HCT116 (cell line): Measurements from ENCODE around the gene ABCA9. TPM values are rescaled to one million over a fixed set of nuclear protein-coding genes. Genes with fewer than 3 reads are reported as not detected.

Experiments
- ATAC-seq: fragments of 200-7000 bp; cut with Tn5 transposase; 2 replicates; pipeline ENCODE4 v1.9.1; 2020; ENCODE audit warnings: mild to moderate bottlenecking, moderate library complexity
- BruUV-seq: library from RNA; stranded (reverse); fragments of 400-500 nt; replicated peaks from 2 replicates; lab custom pipeline; 2021; lab: Mats Ljungman, UMichigan
- CTCF ChIA-PET: fragments of 300-600 bp; sonication (Branson Sonifier 250); formaldehyde crosslinking; loops from one replicate; lab custom pipeline; 2021; ENCODE audit warnings: antibody characterized with exemption; lab: Charles Lee
- POLR2A ChIA-PET: fragments of 300-600, 350-600 bp; sonication (Branson Sonifier 250); formaldehyde crosslinking; loops from one replicate; lab custom pipeline; 2021; ENCODE audit warnings: antibody characterized with exemption; lab: Charles Lee
- RAD21 ChIA-PET, 2 experiments: fragments of 300-600 bp; sonication (Branson Sonifier 250); formaldehyde crosslinking; loops; one replicate each; lab custom pipeline; 2023; ENCODE audit warnings: low total read pairs in 2 of 2; ENCODE audit not compliant: uncharacterized antibody in 2 of 2, unreplicated experiment in 2 of 2, low non-redundant PET in 1 of 2; lab: Charles Lee
- DNase-seq: peaks from one replicate; pipeline ENCODE4 v3.0.0-alpha.2; 2010; ENCODE audit warnings: low read depth, low spot score
- H2AFZ ChIP-seq: fragments of 200-600 bp; shearing (Covaris generic), sonication (generic); 2 replicates; pipeline ENCODE4 v1.6.1; 2017; ENCODE audit warnings: low read depth, mixed run types, mixed read lengths, antibody characterized with exemption, low read length; ENCODE audit not compliant: poor library complexity, severe bottlenecking
- H3K27ac ChIP-seq: 2 replicates; pipeline ENCODE4 v1.5.1; 2012; ENCODE audit warnings: low read depth, low read length
- H3K27me3 ChIP-seq: fragments of 200-600 bp; sonication (generic); 2 replicates; pipeline ENCODE4 v1.6.1; 2016; ENCODE audit warnings: mixed run types, low read length, mixed read lengths; ENCODE audit not compliant: insufficient read depth
- H3K36me3 ChIP-seq, 2 experiments: fragments of 200-500 bp in 1 of 2; fragments of 200-600 bp in 1 of 2; sonication (Bioruptor generic) in 1 of 2; sonication (generic) in 1 of 2; 2 replicates each; pipeline versions ENCODE4 v1.5.1 to v1.6.1; 2014 to 2016; ENCODE audit warnings: low read length in 2 of 2, inconsistent platforms in 1 of 2, mixed read lengths in 1 of 2, mixed run types in 1 of 2; ENCODE audit not compliant: insufficient read depth in 2 of 2, control insufficient read depth in 1 of 2
- H3K4me1 ChIP-seq, 2 experiments: fragments of 200-600 bp in 1 of 2; sonication (generic) in 1 of 2; 2 replicates each; pipeline versions ENCODE4 v1.5.1 to v1.6.1; 2012 to 2017; ENCODE audit warnings: low read length in 2 of 2, inconsistent platforms in 1 of 2, mild to moderate bottlenecking in 1 of 2, mixed read lengths in 1 of 2, mixed run types in 1 of 2, moderate library complexity in 1 of 2; ENCODE audit not compliant: insufficient read depth in 2 of 2, control insufficient read depth in 1 of 2
- H3K4me2 ChIP-seq: fragments of 200-600 bp; sonication (generic); 2 replicates; pipeline ENCODE4 v1.6.1; 2017; ENCODE audit warnings: mixed run types, low read length, mixed read lengths
- H3K4me3 ChIP-seq, 2 experiments: fragments of 200-600 bp in 1 of 2; sonication (generic) in 1 of 2; replicated peaks in 1 of 2; 2 replicates each; pipeline ENCODE4 v1.5.1; 2011 to 2016; ENCODE audit warnings: low read length in 2 of 2, control low read depth in 1 of 2, low read depth in 1 of 2, mild to moderate bottlenecking in 1 of 2, mixed read lengths in 1 of 2, mixed run types in 1 of 2
- H3K79me2 ChIP-seq: fragments of 200-600 bp; sonication (generic); 2 replicates; pipeline ENCODE4 v1.6.1; 2017; ENCODE audit warnings: mild to moderate bottlenecking, mixed run types, low read length, moderate library complexity, mixed read lengths; ENCODE audit not compliant: insufficient read depth
- H3K9ac ChIP-seq: fragments of 200-600 bp; sonication (generic); 2 replicates; pipeline ENCODE4 v1.6.1; 2016; ENCODE audit warnings: low read length, mixed read lengths
- H3K9me2 ChIP-seq: fragments of 200-600 bp; sonication (generic), shearing (Covaris generic); 2 replicates; pipeline ENCODE4 v1.6.1; 2017; ENCODE audit warnings: mixed run types, mild to moderate bottlenecking, moderate library complexity; ENCODE audit not compliant: insufficient read depth
- H3K9me3 ChIP-seq, 2 experiments: fragments of 200-500 bp in 1 of 2; fragments of 200-600 bp in 1 of 2; sonication (Bioruptor generic) in 1 of 2; sonication (generic) in 1 of 2; 2 replicates each; pipeline ENCODE4 v1.6.1; 2014 to 2017; ENCODE audit warnings: low read length in 2 of 2, mixed read lengths in 2 of 2, inconsistent platforms in 1 of 2, low read depth in 1 of 2, mild to moderate bottlenecking in 1 of 2, mixed run types in 1 of 2, moderate library complexity in 1 of 2; ENCODE audit not compliant: control insufficient read depth in 1 of 2, insufficient read depth in 1 of 2
- H4K20me1 ChIP-seq: fragments of 200-600 bp; sonication (generic), shearing (Covaris generic); 2 replicates; pipeline ENCODE4 v1.6.1; 2017; ENCODE audit warnings: mixed run types, mild to moderate bottlenecking, moderate library complexity; ENCODE audit not compliant: insufficient read depth
- EGR1 ChIP-seq: IDR thresholded peaks from 2 replicates; pipeline ENCODE4 v1.6.1; 2012; ENCODE audit warnings: low read depth
- ELF1 ChIP-seq: IDR thresholded peaks from 2 replicates; pipeline ENCODE4 v1.6.1; 2012; ENCODE audit warnings: low read depth, borderline replicate concordance
- FOSL1 ChIP-seq: IDR thresholded peaks from 2 replicates; pipeline ENCODE4 v1.6.1; 2012; ENCODE audit warnings: low read depth
- JUND ChIP-seq: IDR thresholded peaks from 2 replicates; pipeline ENCODE4 v1.6.1; 2012
- POLR2A ChIP-seq: IDR thresholded peaks from 2 replicates; pipeline ENCODE4 v1.7.0; 2011; ENCODE audit warnings: borderline replicate concordance; ENCODE audit not compliant: insufficient read depth, insufficient read length; ENCODE audit errors: extremely low read depth
- RAD21 ChIP-seq: IDR thresholded peaks from 2 replicates; pipeline ENCODE4 v1.6.1; 2012; ENCODE audit warnings: low read depth, mild to moderate bottlenecking
- SRF ChIP-seq: IDR thresholded peaks from 2 replicates; pipeline ENCODE4 v1.6.1; 2012; ENCODE audit warnings: low read depth
- ZFX ChIP-seq: fragments of 450-650 bp; IDR thresholded peaks from 2 replicates; pipeline ENCODE4 v1.6.1; 2017
- intact Hi-C: fragments of 100-400 bp; cut with micrococcal nuclease; formaldehyde crosslinking; loops from 2 replicates; pipeline ENCODE4 v1.10.0; 2022
- total RNA-seq: library from RNA; stranded (reverse); gene quantifications from one replicate; pipeline ENCODE4 v1.2.1, GENCODE V29; 2021; ENCODE audit not compliant: unreplicated experiment
- TF ChIP-seq, protein P1 (sequence below): IDR thresholded peaks from 2 replicates; pipeline ENCODE4 v1.6.1; 2012
- TF ChIP-seq, protein P2 (sequence below): IDR thresholded peaks from 2 replicates; pipeline ENCODE4 v1.6.1; 2012

Gene ABCA9
- total RNA-seq, 1 experiment from 2014 or later: not detected

DNA sequence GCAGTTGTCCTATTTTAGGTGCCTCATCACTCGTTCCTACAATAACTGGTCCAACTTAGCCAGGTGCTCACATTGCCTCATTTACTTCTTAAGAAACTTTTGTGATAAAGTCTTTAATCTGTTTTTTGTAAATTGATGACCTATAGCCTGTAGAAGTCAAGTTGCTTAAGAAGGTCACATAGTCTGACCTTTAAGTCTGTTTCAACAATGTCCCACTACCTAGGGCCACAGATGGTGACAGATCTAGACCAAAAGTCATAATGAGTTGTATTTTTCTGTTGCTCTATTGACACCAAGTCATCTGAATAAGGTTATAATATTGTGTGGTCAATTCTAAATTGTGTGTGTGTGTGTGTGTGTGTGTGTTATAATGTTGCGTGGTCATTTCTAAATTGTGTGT is 45.1 kb downstream of the ABCA9 start:
- H3K9ac ChIP-seq: no peak overlapping the region
- no peak overlapping the region for H3K4me2 ChIP-seq
- H2AFZ ChIP-seq: no peak overlapping the region
- no peaks in the 10 kb centered on the region for H3K4me1 ChIP-seq
- H3K36me3 ChIP-seq: no peaks in the 10 kb centered on the region
- H3K9me3 ChIP-seq: no peaks in the 10 kb centered on the region
- no peaks in the 10 kb centered on the region for H3K9me2 ChIP-seq
- ChIA-PET POLR2A (no interaction called here), CTCF (no interaction called here), RAD21 (no interaction called here)
- no peaks in the 10 kb centered on the region for H3K27me3 ChIP-seq
- intact Hi-C loops: no loop called here
- no peaks in the 10 kb centered on the region for H4K20me1 ChIP-seq
- no peak overlapping the region for H3K27ac ChIP-seq
- no peaks in the 10 kb centered on the region for H3K79me2 ChIP-seq
- no peak overlapping the region for H3K4me3 ChIP-seq
- DNase-seq (no peak), ATAC-seq (no peak)
- BruUV-seq: no TSS peak
- no peak for TF ChIP-seq ZFX
- TF ChIP-seq ELF1: no peak
- TF ChIP-seq, protein P1, sequence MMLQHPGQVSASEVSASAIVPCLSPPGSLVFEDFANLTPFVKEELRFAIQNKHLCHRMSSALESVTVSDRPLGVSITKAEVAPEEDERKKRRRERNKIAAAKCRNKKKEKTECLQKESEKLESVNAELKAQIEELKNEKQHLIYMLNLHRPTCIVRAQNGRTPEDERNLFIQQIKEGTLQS: no peak
- TF ChIP-seq POLR2A: no peak
- TF ChIP-seq, protein P2, sequence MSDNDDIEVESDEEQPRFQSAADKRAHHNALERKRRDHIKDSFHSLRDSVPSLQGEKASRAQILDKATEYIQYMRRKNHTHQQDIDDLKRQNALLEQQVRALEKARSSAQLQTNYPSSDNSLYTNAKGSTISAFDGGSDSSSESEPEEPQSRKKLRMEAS: no peak
- no peak for TF ChIP-seq SRF
- no peak for TF ChIP-seq FOSL1
- TF ChIP-seq RAD21: no peak
- TF ChIP-seq JUND: no peak

DNA sequence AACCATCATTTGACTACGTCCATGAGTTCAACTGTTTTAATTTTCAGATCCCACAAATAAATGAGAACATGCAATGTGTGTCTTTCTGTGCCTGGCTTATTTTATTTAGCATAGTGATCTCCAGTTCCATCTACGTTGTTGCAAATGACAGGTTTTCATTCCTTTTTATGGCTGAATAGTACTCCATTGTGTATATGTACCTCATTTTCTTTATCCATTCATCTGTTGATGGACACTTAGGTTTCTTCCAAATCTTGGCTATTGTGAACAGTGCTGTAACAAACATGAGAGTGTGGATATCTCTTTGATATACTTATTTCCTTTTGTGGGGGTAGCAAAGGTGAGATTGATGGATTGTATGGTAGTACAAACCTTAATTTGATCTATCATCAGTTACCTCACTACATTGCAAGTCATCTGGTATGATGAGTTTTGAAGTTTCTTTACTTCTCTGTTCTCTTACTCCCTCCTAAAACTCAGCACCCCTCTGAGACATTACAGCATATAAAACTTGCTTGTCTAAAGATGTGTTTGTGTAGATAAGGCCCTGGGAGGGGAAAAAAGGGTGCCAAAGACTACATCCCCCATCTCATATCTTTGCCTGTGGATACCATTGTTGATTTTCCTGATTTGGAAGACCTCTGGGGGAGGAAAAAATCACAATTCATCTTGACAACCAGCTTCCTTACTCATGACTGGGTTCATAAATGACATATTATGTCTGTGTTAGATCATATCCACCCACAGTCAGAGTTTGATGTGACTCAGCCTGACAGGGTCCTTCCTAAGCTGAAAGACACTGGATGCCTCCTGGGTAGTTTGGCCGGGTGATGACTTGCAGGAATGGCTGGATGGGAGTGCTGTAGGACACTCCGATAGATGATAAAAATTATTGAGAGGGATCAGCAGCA is 47.6 kb downstream of the ABCA9 start:
- ChIA-PET POLR2A (no interaction called here), RAD21 (no interaction called here)
- no peak for ATAC-seq
- no peaks in the 10 kb centered on the region for H3K27me3 ChIP-seq
- no peak for TF ChIP-seq EGR1
- TF ChIP-seq SRF: no peak
- no peak for TF ChIP-seq ELF1
- TF ChIP-seq RAD21: no peak
- TF ChIP-seq, all 23 proteins: peak for 0
- H3K4me1 ChIP-seq: no peaks in the 10 kb centered on the region
- no peak for DNase-seq
- no peaks in the 10 kb centered on the region for H4K20me1 ChIP-seq
- no TSS peak for BruUV-seq
- H3K36me3 ChIP-seq: no peaks in the 10 kb centered on the region
- no peak overlapping the region for H3K9ac ChIP-seq
- no peaks in the 10 kb centered on the region for H3K9me2 ChIP-seq
- no peak overlapping the region for H2AFZ ChIP-seq
- no peak overlapping the region for H3K4me3 ChIP-seq
- no peaks in the 10 kb centered on the region for H3K79me2 ChIP-seq
- intact Hi-C loops: no loop called here
- no peak overlapping the region for H3K4me2 ChIP-seq
- H3K27ac ChIP-seq: no peak overlapping the region
- CTCF ChIA-PET: no interaction called here
- H3K9me3 ChIP-seq: no peaks in the 10 kb centered on the region
